ENCODE data around the gene ADAMTS12.
"Not testable (repeated sequence)": the region's sequence is repeated elsewhere in the genome, so short reads cannot be mapped to it uniquely, and the experiment has no call there.

The ADAMTS12 gene

GRCh38 chr5:33906248-33906647 lies 14.5 kb upstream of the ADAMTS12 start:
- not testable (repeated sequence) for DNase-seq (ENCODE audit: low read depth in 3 of 3)

DNA sequence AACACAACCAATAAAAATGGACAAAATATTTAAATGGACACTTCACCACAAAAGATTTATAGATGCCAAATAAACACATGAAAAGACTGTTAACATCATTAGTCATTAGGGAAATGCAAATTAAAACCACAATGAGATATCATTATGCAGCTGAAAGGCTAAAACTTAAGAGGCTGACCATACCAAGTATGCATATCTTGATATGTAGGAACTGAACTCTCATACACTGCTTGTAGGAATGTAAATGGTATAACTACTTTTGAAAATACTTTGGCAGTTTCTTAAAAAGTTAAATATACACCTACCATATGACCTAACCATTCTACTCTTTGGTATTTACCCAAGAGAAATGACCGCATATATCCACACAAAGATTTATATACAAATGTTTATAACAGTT lies 13.6 kb upstream of the ADAMTS12 start:
- DNase-seq (ENCODE audit: low read depth in 3 of 3) = no peak

DNA sequence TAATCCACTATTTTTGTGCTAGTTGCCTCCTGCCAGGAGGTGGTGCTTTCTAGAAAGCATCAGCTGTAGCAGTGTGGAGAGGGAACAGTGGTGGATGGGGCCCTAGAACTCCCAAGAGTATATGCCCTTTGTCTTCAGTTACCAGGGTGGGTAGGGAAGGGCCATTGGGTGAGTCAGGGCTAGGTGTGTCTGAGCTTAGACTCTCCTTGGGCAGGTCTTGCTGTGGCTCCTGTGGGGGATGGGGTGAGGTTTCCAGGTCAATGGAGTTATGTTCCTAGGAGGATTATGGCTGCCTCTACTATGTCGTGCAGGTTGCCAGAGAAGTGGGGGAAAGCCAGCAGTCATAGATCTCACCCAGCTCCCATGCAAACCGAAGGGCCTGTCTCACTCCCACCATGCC lies 11.3 kb upstream of the ADAMTS12 start:
- no peak for DNase-seq (ENCODE audit: low read depth in 3 of 3)

DNA sequence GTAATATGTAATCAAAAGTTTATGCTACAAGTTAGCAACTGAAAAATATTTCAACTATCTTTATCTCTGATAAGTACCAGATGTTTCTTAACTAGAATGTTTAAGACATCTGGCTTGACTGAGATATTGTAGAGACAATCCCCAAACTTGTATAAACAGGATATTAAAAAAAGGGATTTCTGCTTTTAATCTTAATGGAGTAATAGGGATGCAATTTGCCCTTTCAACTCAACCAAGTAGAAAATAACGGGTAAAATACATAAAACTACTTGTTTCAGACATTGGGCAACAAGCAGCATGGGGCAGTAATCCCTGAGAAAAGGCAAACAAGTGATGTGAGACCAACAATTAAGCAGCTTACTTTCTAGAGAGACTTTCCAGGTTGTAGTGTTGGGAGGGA lies 9.4 kb upstream of the ADAMTS12 start:
- no peak for DNase-seq (ENCODE audit: low read depth in 3 of 3)

DNA sequence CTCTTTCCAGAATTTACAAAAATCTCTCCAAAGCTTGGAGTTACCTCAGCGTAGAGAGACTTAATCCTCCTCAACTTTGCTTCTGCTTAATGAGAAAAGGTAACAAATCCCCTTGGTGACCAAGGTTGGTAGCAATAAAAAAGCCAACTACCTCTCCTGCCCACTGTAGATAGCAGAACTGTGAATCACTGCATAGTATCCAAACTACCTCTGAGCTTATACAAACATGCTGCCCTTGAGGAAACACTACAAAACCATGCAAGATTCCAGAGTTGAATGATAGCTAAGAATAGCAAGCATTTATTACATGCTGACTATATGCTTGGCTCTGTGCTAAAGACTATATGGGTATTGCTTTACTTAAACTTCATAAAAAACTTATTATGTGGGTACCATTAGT lies 2.8 kb upstream of the ADAMTS12 start:
- no peak for DNase-seq (ENCODE audit: low read depth in 3 of 3)

DNA sequence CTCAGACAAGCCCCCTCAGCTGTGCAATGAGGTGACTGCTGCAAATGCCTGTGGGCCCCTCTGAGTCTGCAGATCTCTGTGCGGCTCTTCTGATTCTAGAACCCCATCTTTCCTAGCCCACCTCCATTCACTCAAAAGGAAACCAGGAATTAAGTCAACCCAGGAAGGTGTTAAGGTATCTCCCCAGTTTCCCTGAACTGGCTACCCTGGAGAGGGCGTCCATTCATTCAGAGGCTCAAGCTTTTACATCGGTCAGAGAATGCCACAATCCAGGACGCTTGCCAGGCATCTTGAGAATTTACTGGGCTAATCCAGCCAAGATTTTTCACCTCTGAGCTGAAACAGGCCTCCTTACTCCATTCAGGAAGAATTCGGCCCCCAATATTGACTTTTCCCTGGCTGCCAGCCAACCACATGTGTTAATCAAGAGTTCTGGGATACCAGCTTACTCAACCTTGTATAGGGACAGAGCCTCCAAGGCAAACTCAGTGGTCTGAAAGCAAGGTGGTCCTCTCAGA lies 889 bp upstream of the ADAMTS12 start:
- DNase-seq (ENCODE audit: low read depth in 3 of 3) = no peak

DNA sequence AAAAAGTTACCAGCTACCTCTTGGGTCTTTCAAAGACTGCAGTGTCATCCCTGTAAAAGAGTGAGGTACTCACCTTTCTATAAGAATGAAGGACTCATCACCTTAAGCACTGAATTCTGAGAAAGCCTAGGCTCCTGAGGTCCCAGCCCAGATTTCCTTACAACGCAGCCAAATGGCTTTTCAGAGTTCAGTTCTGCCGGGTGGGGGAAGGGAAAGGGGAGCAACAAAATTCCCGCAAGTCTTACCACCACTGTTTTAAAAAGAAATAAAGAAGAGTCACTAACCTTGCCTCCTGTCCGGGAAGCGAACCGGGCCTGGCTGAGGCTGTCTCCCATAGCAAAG lies 373 bp downstream of the ADAMTS12 start:
- no peak for DNase-seq (ENCODE audit: low read depth in 3 of 3)

DNA sequence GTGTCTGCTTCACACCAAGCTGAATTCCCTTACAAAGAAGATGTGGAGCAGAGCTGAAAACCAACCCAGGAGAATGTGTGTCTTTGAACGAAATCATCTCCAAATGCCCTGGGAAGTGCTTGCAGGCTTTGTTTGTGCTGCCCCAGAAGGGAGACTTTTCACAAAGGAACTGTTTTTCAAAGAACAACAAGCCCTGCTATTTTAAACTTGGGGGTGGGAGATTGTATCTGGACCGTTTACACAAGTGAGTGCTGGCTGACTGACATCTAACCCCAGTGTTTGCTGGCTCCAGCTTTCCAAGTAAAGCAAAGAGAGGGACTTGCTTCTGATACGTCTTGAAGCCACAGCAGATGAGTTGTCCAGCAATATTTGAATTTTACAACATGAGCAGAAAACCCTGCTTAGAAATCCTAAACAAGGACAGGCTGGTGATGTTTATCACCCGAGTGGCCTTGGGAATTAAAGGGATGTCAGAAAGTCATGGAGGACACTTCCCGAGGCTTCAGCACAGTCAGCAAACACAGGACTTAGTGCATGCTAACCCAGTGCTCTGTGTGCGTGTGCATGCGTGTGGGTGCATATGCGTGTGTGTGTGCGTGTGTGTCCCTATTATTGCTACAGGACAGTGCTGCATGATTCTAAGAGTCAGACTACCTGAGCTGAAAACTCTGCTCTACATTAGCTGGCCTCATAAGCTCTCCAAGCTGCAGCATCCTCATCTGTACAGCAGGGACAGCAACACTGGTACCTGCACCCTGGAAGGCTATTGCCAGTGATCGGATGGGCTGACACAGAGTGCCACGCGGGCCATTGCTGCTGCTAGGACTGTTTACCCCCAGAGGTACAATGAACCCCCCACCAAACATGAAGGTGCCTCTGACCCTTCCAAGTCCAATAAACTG lies 1.4 kb downstream of the ADAMTS12 start:
- no peak for DNase-seq (ENCODE audit: low read depth in 3 of 3)

DNA sequence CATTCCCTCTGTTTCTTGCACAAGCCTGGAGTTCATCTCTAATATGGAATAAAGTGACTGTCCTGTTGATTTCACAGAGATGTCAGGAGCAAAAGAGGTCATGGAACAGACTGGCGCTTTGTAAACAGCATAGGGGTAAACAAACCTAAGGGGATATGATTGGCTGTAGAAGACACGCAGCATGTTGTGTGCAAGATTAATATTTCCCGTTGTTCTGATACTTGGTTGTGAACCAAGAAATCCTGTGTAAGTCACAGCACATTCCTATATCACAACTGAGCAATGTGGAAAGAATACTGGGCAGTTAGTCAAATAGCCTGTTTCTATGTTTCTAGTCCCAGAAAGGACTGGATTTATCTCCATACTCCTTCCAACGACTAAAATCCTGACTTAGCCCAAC lies 3.2 kb downstream of the ADAMTS12 start:
- no peak for DNase-seq (ENCODE audit: low read depth in 3 of 3)

- DNase-seq (ENCODE audit: low read depth in 3 of 3) = no peak
These were observed 4.5 kb downstream of the ADAMTS12 start for GRCh38 chr5:33887268-33887667.

GRCh38 chr5:33886283-33886682 lies 5.5 kb downstream of the ADAMTS12 start:
- no peak for DNase-seq (ENCODE audit: low read depth in 3 of 3)

DNA sequence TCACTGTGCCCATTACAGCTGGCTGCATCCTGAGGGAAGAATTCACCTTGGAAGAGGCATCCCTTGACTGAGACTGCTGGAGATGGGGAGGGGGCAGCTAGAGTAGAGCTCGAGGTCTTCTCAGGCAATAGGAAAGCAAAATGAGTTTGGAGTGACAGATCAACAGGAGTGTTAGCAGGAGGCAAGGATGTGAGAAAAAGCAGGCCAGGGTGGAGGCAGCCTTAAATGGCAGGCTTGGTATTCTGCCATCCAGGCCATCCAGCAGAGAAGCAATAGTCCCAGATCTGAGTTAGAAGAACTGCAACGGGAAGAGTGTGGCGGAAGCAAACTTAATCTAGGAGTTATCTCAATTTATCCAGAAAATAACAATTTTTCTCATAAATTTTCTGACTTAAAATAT lies 6.1 kb downstream of the ADAMTS12 start:
- no peak for DNase-seq (ENCODE audit: low read depth in 3 of 3)

DNA sequence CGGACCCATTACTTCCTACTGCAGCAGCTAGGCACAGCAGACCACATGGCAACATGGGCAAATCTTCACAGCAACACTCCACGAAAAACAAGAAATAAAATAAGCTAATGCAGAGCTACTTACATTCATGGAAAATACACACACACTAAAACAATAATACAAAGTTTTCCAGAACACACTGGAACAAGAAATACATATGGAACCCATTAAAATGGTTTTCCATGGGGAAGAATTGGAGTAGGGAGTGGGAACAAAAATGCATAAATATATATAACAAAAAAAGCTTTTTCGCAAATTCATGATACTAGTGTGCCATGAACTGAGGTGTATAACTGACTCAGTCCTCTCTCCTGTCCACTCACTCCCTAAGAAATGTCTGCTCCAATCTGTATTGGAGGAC lies 8.3 kb downstream of the ADAMTS12 start:
- no peak for DNase-seq (ENCODE audit: low read depth in 3 of 3)

DNA sequence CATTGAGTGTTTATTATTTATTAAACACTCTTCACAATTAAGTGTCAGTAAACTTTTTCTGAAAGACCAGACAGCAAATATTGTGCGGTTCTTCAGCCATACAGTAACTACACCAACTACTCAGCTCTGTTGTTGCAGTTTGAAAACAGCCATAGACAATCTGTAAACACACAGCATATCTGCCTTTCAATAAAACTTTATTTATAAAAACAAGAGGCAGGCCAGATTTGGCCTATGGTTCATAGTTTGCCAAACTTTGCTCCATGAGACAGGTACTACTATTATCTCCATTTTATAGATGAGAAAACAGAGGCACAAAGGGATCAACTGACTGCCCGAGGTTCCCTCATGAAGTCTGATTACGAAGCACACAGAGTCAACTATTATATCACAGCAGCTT lies 11.5 kb downstream of the ADAMTS12 start:
- no peak for DNase-seq (ENCODE audit: low read depth in 3 of 3)

- no peak for DNase-seq (ENCODE audit: low read depth in 3 of 3)
These were observed 14.3 kb downstream of the ADAMTS12 start for GRCh38 chr5:33877449-33877848.

GRCh38 chr5:33867241-33867640 lies 24.5 kb downstream of the ADAMTS12 start:
- no peak for DNase-seq (ENCODE audit: low read depth in 3 of 3)

DNA sequence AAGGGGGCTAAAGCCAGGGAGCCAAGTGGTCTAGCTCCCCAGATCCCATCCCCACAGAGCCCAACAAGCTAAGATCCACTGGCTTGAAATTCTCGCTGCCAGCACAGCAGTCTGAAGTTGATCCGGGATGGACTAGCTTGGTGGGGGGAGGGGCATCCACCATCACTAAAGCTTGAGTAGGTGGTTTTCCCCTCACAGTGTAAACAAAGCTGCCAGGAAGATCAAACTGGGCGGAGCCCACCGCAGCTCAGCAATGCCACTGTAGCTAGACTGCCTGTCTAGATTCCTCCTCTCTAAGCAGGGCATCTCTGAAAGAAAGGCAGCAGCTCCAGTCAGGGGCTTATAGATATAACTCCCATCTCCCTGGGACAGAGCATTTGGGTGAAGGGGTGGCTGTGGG lies 32.6 kb downstream of the ADAMTS12 start:
- not testable (repeated sequence) for DNase-seq (ENCODE audit: low read depth in 3 of 3)

GRCh38 chr5:33857037-33857436 lies 34.8 kb downstream of the ADAMTS12 start:
- DNase-seq (ENCODE audit: low read depth in 3 of 3) = no peak

DNA sequence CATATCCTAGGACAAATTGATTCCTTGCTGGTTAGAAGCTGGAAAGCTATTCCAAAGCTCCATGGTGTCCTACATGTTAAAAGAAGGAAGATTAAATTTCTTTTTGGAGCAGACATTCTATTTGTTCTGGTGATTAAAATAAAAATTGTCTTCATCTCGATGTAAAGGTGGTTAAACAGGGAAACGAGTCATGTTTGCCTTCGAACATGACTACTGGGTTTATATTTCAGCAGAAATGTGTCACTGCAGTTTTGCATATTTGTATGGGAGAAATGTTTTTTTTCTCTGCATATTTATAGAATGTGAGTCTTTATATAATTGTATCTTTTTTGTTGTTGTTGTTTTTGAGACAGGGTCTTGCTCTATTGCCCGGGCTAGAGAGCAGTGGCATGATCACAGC lies 36.4 kb downstream of the ADAMTS12 start:
- DNase-seq (ENCODE audit: low read depth in 3 of 3) = no peak

- DNase-seq (ENCODE audit: low read depth in 3 of 3) = no peak
These were observed 37.0 kb downstream of the ADAMTS12 start for GRCh38 chr5:33854733-33855151.

DNA sequence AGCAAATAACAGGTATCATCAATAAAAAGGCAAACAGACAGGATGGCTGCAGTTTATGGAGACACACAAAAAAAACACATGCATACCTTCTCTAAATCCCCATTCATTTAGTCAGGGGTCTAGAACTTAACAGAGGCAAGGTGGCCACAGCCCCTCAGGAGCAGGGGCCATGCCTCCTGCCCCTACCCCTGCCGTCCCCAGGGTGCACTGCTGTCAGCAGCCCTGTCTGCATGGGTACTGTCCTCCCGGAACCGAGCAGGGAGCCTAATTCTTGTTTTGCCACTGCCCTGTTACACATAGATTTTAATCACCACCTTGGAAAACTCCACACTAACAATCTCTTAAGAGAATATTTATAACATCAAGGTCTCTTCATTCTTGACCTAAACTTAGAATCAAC lies 39.0 kb downstream of the ADAMTS12 start:
- DNase-seq (ENCODE audit: low read depth in 3 of 3) = no peak

DNA sequence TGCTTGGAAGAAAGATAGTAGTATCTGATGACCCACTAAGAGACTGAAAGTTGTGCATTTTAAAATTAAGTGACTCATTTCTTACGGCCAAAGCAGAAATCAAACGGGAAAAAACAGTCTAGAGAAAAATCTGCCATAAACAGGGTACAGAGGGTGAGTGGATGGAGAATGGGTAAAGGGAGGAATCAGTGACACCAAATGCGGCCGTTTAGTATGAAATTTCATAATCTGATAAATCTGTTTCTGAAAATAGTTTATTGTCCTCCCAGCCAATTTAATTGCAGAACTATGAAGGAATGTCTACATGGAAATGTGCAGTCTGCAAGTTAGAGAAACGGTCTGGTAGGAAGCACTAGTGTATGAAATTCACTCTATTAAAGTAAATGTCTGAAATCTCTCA lies 39.5 kb downstream of the ADAMTS12 start:
- no peak for DNase-seq (ENCODE audit: low read depth in 3 of 3)

- DNase-seq (ENCODE audit: low read depth in 3 of 3) = peak in 1 of 3 donors; percentile 18
These were observed 41.6 kb downstream of the ADAMTS12 start for GRCh38 chr5:33850100-33850594.

DNA sequence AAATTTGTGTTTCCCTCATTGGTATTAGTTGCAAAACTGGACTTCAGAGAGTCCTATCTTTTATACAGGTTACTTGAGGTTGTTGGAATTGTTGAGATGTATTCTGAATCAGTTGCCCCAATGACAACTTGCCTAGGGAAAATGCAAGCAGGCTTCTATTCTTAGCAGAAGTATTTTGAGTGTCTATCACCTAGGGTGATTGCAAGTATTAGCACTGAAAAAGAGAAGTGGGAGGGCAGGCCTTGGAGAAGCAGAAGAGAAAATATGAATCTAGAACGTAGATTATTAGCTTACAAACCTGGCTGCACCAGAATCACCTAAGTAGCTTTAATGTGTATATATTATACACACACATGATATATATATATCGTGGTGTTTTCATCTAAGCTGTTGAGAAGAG lies 43.2 kb downstream of the ADAMTS12 start:
- no peak for DNase-seq (ENCODE audit: low read depth in 3 of 3)
